ENCODE measurements around the gene IL1B.

Gene IL1B

DNA sequence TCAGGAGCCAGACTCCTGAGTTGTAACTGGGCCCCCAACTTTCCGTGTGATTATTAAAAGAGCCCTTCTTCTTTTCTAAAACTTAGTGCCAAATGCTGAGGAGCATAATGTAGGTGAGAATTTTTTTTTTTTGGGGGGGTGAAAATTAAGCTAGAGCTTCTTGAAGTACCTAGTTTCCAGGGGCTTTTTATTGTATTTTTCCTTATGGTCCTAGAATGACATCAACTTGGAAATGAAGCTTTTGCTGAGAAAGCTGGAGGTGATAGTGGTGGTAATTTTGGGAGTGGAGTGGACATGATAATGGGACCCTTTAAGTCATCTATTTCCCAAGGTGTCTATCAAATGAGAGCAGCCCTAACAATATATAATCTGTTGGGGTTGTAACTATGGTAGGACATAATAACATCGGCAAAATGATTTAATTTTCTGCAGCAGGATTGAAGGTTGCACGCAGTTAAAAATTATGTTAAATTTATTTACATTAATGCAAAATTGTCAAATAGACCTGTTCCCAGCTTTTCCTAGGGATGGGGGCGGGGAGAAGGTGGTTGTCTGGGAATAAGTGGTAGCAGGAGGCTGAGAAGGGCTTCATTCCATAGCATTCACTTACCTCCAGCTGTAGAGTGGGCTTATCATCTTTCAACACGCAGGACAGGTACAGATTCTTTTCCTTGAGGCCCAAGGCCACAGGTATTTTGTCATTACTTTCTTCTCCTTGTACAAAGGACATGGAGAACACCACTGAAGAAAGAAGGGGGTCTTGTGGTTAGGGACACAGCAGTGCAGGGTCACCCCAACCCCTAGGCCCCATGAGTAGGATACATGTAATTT, 5.7 kb downstream of the IL1B start:
- FAIRE-seq (no peak), DNase-seq (ENCODE audit: insufficient read length, low spot score) (no peak)

DNA sequence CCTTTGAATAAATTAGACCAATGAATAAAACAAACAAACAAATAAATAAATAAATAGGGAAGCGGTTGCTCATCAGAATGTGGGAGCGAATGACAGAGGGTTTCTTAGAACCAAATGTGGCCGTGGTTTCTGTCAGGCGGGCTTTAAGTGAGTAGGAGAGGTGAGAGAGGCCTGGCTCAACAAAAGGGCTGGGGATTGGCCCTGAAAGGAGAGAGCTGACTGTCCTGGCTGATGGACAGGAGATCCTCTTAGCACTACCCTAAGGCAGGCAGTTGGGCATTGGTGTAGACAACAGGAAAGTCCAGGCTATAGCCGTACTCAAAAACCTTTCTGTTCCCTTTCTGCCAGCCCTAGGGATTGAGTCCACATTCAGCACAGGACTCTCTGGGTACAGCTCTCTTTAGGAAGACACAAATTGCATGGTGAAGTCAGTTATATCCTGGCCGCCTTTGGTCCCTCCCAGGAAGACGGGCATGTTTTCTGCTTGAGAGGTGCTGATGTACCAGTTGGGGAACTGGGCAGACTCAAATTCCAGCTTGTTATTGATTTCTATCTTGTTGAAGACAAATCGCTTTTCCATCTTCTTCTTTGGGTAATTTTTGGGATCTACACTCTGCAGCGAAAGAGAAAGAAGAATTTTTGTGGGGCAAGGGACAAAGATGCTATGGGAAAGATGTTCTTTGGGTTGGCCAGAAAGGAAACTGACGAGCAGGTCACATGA, 6.5 kb downstream of the IL1B start:
- FAIRE-seq (no peak), DNase-seq (ENCODE audit: insufficient read length, low spot score) (no peak)

DNA sequence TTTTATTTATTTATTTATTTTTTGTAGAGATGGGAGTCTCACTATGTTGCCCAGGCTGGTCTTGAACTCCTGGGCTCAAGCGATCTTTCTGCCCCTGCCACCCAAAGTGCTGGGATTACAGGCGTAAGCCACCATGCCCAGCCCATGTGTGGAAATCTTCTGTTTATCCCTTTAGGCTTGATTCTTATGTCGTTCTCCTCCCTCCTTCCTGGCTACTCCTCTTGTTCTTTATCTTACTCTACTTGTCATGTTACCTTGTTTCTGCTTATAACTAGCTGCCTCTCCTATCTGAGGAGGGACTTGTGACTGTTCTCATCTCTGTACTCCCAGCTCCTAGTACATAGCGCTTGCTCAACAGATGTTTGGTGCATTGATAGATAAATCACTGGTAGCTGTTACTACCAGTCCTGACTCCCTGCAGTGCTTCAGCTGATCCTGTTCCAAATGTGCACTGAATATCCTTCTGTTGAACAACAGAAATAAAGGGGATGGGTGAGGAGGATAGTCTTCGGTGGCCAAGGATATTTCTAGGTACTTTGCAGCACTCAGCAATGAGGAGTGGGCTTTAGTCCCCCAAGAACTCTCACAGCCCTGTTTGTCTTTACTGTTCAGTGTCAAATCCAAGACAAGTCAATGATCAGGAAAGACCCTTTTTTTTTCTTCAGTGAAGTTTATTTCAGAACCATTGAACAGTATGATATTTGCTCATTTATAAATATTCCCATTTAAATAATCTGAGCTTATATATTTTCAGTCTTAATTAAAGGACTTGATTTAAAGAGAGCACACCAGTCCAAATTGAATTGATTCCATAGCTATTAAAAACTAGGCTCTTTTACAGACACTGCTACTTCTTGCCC, 7.2 kb downstream of the IL1B start:
- DNase-seq (ENCODE audit: insufficient read length, low spot score) (no peak), FAIRE-seq (no peak)

DNA sequence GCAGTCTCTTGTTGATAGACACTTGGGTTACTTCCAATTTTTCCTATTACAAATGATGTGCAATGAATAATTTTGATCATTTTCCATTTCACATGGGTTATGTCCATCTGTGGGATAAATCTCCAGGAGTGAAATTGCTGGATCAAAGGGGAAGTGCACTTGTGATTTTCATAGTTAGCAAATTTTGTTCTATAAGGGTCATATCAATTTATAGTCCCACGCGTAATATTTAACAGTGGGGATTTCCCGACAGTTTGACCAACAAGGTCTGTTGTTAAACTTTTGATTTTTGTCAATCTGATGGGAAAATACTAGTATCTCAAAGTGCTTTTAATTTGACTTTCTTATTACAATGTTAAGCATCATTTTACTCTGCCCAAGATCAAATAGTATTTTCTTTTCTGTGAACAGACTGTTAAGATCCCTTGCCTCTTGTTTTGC, 8.3 kb downstream of the IL1B start:
- FAIRE-seq (no peak), DNase-seq (ENCODE audit: insufficient read length, low spot score) (no peak)

DNA sequence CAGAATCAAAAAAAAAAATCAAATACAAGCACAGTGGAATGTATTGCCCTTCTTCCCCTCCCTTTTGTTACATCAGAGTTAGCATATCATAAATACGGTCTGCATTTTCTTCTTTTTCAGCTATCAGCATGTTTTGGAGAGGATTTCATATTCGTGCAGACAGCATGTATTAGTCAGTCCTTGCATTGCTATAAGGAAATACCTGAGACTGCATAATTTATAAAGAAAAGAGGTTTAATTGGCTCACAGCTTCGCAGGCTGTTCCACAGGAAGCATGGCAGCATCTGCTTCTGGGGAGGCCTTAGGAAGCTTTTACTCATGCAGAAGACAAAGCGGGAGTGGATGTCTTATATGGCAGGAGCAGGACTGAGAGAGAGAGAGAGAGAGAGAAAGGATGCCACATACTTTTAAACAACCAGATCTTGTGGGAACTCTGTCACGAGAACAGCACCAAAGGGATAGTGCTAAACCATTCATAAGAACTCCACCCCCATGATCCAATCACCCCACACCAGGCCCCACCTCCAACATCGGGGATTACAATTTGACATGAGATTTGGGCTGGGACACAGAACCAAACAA, 8.9 kb downstream of the IL1B start:
- DNase-seq (ENCODE audit: insufficient read length, low spot score) (no peak), FAIRE-seq (no peak)

DNA sequence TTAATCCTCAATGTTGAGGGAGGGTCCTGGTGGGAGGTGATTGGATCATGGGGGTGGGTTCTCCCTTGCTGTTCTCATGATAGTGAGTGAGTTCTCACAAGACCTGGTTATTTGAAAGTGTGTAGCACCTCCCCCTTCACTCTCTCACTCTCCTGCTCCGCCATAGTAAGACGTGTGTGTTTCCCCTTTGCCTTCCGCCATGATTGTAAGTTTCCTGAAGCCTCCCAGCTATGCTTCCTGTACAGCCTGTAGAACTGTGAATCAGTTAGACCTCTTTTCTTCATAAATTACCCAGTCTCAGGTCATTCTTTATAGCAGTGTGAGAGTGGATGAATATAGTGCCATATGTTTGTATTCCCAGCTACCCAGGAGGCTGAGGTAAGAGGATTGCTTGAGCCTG, 9.6 kb downstream of the IL1B start:
- DNase-seq (ENCODE audit: insufficient read length, low spot score): no peak
- no peak for FAIRE-seq

DNA sequence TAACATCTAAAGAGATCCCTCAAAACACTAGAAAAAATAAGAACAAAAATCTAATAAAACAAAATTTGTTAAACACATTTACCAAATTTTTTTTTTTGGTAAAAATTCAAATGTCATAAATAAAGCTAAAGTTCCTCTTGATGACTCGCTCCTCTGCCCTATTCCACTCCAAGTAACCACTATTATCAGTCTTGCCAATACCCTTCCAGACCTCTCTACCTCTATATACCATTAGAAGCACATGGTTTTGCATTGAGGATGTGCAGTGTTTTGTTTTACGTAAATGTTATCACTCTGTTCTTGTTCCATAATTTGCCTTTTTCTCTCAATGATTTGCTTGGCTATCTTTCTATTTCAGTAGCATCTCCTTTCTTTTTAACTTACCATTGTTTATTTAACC, 10.9 kb downstream of the IL1B start:
- no peak for FAIRE-seq

DNA sequence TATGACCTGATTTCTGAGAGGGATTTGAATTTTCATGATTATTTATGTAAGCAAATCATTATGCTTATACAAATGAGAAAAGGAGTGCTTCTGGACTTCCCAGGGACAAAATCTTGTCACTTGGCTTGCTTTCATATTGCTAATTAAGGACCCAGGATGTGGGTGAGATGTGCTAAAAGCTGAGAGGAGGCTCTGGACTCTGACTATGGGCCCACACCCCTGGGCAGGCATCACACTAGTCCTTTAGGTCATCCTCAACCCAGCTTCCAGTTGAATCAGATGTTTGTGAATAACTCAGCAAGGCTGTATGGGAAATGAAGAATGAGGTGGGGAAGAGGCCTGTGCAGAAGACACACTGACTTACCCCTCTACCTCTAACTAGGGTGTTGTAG, 11.9 kb downstream of the IL1B start:
- FAIRE-seq (no peak), DNase-seq (ENCODE audit: insufficient read length, low spot score) (no peak)

More for the DNA sequence above, 10.9 kb downstream of the IL1B start:
- no peak for DNase-seq (ENCODE audit: insufficient read length, low spot score)

DNA sequence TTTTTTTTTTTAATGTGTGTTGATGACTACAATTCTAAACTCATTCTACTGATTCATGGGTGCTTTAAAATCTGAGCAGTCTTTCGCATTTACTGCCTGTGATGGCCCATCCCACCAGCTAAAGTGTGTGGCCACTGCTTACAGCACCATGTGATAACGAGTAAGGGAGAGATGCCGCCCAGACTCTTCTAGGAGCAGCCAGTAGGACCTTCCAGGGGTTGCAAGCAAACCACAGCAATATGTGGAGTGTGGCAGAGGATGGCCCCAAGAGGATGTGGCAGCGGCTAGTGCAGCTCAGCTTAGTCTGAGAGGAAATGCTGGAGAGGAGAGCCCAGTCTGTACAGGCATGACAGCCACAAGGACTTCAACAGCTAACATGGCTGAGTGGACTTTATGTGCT, 14.9 kb downstream of the IL1B start:
- no peak for DNase-seq (ENCODE audit: insufficient read length, low spot score)
- FAIRE-seq: no peak

DNA sequence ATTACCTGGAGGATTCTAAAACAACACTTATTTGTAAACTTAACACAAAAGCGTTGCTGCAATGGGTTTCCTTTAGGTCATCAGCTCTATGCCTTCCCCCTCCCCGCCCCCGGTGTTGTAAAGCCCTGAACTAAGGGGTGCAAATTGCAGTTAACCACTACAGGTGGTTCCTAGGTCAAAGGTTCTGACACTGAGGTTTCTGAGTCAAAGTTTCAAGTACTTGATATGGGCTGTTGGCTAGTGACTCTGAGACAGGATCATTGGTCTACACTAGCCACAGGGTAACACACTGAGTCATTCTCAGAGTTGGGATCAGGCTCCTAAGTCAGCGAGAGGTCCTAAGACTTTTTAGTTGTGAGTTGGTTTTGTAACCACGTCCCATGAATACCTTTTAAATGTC, 15.4 kb downstream of the IL1B start:
- FAIRE-seq: peak; percentile 92

DNA sequence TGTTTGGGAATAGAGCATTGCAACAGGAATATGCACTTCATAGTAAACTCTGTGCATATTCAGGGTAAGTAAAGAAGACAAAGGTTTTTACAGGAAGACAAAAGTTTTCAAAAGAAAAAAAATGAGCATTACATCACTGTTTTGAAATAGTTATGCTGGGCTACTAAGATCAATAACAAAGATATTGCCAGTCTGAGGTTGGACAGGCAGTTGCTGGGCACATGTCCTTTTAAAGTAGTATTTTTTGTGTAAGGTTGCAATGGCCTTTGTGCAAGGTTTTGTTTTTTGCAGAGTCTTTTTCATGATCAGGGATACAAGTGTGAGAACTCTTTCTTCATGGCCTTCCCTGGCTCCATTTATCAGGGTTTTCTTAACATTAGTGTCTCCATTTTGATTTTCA, 16.2 kb downstream of the IL1B start:
- FAIRE-seq (no peak), DNase-seq (ENCODE audit: insufficient read length, low spot score) (no peak)

More for the DNA sequence above, 15.4 kb downstream of the IL1B start:
- DNase-seq (ENCODE audit: insufficient read length, low spot score): peak; percentile 46

DNA sequence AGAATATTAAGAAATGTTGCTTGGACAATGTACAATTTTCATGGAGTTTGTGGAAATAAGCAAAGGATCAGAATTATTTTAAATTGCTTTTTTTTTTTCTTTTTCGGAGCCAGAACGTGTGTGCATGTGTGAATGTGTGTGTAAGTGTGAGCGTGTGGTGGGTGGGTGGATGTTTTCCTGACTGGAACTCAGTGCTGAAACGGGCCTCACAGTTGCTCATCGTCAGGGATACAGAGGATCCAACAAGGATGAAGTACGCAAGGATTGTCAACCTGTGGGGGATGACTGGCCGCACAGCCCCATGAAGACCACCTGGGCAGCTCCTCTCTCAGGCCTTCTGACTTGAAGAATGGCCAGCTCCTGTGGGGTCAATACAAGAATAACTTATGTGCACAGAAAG, 17.5 kb downstream of the IL1B start:
- FAIRE-seq (no peak), DNase-seq (ENCODE audit: insufficient read length, low spot score) (no peak)

DNA sequence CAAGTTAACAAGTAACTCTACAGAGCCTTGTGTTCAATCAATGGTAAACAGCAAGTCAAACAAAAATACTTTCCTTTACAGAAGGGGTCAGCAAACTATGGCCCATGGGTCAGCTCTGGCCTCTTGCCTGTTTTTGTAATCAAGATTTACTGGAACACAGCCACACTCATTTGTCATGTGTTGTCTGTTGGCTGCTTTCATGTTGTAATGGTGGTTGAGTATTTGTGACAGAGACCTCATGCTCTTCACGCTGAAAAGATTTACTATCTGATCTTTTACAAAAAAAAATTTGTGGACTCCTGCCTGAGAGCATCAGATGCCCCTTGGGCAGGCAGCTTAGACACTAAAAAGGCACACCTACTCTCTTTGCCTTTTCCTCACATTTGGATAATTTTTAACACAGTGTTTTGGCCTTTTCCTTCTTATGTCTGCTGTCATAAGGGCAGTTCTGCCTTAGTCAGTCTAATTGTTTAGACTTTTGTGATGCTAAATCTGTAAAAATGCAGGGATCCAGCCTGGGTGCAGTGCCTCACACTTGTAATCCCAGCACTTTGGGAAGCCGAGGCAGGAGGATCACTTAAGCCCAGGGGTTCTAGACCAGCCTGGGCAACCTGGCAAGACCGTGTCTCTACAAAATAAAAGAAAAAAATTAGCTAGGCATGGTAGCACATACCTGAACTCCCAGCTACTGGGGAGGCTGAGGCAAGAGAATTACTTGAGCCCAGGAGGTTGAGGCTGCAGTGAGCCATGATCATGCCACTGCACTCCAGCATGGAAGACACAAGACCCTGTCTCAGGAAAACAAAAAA, 18.3 kb downstream of the IL1B start:
- no peak for DNase-seq (ENCODE audit: insufficient read length, low spot score)
- peak; percentile 21 for FAIRE-seq

DNA sequence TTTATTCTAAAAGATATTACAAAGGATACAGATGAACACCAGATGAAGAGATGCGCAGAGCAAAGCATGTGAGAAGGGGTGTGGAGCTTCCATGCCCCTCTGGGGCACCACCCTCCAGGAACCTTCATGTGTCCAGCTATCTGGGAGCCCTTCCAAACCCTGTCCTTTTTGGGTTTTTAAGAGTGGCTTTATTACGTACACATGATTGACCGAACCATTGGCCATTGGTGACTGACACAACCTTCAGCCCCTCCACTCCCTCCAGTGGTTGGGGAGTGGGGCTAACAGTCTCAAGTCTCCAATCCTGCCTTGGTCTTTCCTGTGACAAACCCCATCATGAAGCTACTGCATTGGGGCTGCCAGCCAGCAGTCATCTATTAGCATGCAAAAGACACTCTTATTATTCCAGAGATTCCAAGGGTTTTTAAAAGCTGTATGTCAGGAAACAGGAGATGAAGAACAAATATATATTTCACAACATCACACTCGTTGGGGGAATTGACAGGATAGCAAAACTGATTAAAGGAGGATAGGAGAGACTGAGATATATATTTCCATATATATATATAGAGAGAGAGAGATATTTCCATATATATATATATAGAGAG, 19.4 kb downstream of the IL1B start:
- DNase-seq (ENCODE audit: insufficient read length, low spot score): no peak
- FAIRE-seq: no peak

DNA sequence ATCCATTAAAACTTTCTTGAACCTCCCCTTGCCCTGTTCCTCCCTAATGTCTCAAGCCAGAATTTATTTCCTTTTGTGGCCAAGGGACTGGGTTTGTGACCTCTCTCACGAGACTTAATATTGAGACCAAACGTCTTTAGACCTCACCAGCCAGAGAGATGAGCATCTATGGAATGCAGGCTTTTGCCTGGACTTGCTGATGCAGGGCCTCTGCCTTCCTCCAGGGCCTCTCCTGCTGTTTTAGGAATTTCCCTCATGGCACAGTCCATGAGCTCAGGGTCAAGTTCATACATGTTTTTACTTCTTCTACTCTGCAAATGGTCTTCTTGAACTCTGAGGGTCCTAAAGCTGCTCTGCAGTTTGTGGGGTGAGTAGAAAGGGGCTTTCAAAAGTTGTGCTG, 22.3 kb downstream of the IL1B start:
- DNase-seq (ENCODE audit: insufficient read length, low spot score): no peak
- no peak for FAIRE-seq

DNA sequence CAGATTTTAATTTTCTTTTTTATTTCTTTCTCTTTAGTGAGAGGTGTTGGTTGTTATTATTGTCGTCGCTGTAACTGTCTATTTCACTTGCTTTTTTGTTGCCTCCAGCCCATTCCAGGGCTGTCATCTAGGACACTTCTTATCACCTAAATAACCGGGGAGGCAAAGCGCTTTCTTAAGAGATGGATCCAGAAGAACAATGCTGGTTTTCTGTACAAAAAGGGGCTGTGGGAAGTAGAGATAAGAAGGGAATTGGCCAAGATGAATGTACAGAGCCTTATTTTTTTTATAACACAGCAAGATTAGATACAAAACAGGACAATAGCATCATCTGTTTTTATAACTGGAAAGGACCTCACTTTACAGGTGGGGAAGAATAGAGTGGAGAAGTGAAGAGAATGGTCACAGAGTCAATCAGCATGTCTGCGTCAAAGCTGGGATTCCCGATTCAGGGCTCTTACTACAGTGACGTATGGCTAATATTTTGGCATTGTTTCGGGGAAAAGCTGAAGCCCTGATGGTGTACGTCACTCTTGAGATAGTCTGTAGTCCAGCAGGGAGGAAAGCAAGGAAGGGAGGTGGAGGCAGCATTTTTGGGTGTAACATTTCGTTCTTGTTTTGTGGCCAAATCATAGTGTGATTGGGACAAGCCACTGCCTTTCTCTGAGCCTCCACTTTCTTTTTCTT, 23.2 kb downstream of the IL1B start:
- DNase-seq (ENCODE audit: insufficient read length, low spot score) (no peak), FAIRE-seq (no peak)

DNA sequence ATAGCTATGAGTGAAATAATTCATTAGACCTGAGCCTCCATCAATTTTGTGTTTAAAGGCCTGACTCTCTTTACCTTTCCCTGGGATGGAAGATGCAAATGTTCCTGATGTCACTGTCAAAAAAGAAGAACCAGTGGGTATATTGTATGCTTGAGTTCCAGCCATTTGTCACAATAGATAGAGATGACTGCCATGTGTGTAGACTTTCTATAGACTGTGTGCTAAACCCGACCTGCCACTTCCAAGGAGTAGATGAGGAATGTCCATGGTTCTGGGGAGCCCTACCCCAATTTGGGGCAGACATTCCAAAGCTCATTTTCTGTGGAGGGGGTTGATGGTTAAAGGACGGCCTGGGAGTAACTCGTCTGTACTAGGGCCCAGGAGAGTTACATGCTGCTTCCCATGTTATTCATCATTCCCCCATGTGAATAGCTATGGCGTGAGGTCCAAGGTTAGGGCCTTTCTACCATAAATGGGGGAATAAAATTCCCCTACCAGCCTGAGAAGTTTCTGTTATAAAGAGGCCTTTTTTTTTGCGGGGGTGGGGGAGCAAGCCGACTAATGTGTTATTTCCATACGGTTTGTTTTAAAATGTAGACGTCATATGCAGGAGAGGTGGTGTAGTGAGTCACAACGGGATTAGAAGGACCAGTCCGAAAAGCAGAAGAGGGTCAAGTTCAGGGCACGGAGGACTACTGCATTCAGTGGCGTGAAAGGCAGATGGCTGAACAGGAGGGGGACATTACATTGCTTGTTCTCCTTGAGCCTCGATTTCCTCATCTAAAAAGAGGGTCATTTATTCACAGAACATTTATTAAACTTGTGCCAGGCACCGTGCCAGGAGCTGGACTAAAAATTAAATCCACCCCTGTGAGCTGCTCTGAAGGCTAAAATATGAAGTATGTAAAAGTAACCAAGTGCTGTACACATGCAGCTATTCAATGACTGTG, 24.0 kb downstream of the IL1B start:
- FAIRE-seq: no peak
- DNase-seq (ENCODE audit: insufficient read length, low spot score): no peak

DNA sequence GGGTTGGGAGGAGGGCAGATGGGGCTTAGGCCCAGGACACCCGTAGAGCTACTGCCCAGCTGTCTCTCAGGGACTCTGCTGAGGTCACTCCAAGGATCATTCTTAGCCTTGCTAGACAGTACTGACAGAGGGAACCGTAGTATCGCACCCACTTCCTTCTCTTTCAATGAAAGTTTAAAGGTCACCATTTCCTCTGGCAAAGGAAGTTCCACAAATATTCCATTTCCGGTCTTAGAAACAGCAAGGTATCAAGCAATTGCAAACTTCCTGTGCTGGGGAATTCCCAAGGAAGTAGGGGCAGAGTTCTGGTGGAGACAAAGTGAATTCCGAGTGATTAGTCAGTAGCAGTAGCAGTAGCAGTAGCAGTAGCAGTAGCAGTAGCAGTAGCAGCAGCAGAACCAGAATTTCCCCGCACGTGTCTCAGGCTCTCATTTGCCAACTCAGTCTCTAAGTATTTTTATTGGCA, 24.7 kb downstream of the IL1B start:
- no peak for DNase-seq (ENCODE audit: insufficient read length, low spot score)

More for the DNA sequence above, 24.7 kb downstream of the IL1B start:
- FAIRE-seq: peak; percentile 40

Data from GM19239 (cell line).